ENCODE measurements around the gene NAA10.
"Not testable (repeated sequence)": the region's sequence is repeated elsewhere in the genome, so short reads cannot be mapped to it uniquely, and the experiment has no call there.

NAA10 gene

DNA sequence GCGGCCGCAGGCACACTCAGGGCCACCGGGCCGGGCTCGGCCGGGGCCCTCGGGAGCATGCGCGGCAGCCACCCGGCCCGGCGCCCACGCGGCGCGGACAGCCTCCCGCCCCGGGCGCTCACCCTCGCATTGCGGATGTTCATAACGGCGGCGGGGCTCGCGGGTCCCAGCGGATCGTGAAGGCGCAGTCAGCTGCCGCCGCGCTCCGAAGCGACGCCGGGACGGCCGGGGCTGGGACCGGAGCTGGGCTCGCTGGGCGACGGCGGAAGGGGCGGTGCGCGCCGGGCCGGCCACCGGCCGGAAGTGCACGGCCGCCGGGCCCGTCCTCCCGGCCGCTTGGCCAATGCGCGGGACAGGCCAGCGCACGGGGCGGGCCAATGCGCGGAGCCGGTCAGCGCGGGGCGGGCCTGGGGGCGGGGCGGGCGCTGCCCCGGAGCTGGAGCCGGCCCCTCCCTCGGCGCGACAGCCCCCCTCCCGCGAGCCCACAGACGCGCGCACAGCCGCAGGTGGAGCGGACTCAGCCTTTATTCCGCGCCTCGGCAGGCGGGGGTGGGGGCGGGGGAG is at the start of gene NAA10:
NAA10 (minus strand) TSS at position 276 of the 564 bp plus-strand sequence; CDS start at position 143, 133 bp downstream.
- peak; percentile 83 for DNase-seq

- peak; percentile 35 for DNase-seq
Observed at GRCh38 chrX:153983321-153983801, 48.5 kb upstream of the NAA10 start.

GRCh38 chrX:153981771-153982533 is 47.1 kb upstream of the NAA10 start:
- DNase-seq = peak; percentile 46

GRCh38 chrX:153981231-153981630 is 46.4 kb upstream of the NAA10 start:
- DNase-seq = peak; percentile 34

GRCh38 chrX:153980394-153980793 is 45.6 kb upstream of the NAA10 start:
- DNase-seq = not testable (repeated sequence)

- DNase-seq = no peak
Observed at GRCh38 chrX:153974726-153975286, 40.0 kb upstream of the NAA10 start.

GRCh38 chrX:153974003-153974725 is 39.3 kb upstream of the NAA10 start:
- peak; percentile 47 for DNase-seq

DNA sequence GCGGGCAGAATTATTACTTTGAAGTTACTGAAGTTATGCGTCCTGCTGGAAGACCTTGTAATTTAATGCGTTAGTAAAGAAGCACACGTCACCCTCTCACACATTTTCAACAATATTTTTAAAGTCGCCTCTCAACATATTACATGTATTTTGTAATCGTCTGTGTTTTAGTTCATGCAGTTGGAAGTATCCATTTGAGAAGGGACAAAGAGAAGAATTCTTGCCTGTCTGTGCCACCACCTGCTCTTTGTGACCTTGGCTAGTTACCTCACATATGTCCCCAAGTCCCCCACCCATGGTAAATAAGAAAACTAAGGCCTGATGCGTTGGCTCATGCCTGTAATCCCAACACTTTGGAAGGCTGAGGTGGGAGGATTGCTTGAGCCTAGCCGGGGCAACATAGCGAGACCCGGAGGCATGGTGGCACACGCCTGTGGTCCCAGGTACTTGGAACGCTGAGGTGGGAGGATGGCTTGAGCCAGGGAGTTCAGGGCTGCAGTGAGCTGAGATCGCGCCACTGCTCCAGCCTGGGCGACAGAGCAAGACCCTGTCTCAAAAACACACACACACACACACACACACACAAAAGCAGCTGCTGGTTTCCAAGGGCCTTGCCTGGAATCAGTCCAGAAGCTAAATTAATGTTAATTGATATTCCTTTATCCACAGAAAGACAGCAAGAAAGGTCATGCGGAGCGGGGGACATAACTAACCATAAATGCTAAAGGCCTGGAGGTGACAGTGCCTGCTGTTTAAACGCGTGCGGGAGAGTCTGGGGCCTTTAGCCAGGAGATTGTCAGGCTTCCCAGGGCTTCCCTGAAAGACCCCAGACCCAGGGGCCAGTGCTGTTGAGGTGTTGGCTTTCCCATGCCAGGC is 38.5 kb upstream of the NAA10 start:
- peak; percentile 52 for DNase-seq

GRCh38 chrX:153972368-153973126 is 37.7 kb upstream of the NAA10 start, which contains the start of gene TMEM187:
TMEM187 (plus strand) TSS chrX:153972754; CDS start chrX:153982063, 9,309 bp downstream.
- peak; percentile 91 for DNase-seq

- peak; percentile 92 for DNase-seq
Observed at GRCh38 chrX:153971450-153972367, 36.9 kb upstream of the NAA10 start, which contains the start of gene HCFC1. HCFC1 (minus strand) TSS chrX:153971818; CDS start chrX:153970840, 978 bp downstream.

- DNase-seq = peak; percentile 88
Observed at GRCh38 chrX:153971124-153971449, 36.2 kb upstream of the NAA10 start.

GRCh38 chrX:153970357-153971123 is 35.7 kb upstream of the NAA10 start:
- DNase-seq = peak; percentile 77

DNA sequence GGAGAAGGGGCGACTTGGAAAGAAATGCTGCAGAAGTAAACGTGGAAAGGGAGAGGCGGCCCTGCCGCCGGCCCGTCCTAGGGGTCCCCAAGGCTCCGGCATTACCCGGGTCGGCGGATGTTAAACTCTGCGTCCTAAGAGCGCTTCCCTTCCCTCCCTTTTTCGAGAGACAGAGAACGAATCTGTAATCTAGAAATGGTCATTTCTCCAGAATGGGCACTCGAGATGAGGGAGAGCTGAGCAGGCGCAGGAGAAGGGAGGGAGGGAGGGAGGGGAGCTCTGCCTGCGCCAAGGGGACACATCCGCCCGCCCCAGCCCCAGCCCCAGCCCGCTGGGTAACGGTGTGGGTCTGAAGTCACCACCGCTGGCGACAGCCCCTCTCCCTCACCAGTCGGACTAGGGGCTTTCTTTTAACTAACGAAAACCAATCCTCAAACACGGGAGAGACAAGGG is 35.1 kb upstream of the NAA10 start:
- no peak for DNase-seq

DNA sequence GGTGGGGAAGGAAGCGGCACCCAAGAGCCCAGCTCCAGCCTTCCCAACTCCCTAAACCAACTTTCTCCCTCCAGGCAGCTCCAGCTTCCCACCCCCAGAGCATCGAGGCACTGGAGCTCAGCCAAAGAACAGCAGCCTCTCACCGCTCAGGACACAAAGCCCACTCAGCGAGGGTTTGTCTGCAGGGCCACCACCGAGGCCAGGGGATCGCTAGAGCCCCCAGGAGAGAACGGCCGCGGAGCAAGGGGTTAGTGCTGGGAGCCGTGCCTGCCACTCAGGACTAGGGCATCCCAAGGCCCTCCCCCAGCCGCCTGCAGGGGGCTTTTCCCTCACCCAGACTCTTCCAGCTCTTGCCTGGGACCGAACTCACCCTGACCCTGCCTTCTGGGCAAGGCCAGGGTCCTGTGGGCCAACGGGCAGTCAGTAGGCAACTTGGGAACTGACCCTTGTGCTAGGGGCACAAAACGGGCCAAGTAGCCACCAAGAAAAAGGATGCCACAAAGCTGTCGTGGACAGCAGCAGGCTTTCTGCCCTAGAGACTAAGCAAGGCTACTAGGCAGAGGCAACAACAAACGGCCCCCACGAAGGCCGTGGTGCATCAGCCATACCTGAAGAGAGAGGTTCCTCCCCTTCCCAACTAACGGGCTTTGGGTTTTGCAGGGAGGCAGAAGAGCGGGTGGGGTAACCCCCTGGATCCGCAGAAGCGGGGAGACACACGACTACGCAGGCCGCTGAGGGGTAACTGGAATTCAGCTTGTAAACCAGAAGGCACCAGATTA is 34.5 kb upstream of the NAA10 start:
- no peak for DNase-seq

GRCh38 chrX:153968754-153969124 is 33.9 kb upstream of the NAA10 start:
- no peak for DNase-seq

DNA sequence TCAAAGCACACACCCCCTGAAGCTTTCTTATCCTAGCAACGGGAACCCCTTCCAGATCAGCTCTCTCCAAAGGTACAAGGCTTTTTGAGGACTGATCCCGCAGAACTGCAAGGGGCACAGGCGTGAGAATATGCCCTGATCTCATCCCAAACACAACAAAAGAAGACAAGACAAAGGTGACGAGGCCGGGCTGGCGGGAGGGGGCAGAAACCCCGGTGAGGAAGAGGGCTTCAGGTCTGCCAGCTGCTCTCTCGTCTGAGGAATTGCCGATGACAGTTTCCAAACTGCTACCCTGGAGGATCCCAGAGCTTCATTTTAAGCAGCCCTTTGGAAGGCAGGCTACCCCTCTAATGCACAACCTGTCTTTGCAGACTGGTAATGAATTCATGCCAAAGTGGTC is 33.4 kb upstream of the NAA10 start:
- no peak for DNase-seq

DNA sequence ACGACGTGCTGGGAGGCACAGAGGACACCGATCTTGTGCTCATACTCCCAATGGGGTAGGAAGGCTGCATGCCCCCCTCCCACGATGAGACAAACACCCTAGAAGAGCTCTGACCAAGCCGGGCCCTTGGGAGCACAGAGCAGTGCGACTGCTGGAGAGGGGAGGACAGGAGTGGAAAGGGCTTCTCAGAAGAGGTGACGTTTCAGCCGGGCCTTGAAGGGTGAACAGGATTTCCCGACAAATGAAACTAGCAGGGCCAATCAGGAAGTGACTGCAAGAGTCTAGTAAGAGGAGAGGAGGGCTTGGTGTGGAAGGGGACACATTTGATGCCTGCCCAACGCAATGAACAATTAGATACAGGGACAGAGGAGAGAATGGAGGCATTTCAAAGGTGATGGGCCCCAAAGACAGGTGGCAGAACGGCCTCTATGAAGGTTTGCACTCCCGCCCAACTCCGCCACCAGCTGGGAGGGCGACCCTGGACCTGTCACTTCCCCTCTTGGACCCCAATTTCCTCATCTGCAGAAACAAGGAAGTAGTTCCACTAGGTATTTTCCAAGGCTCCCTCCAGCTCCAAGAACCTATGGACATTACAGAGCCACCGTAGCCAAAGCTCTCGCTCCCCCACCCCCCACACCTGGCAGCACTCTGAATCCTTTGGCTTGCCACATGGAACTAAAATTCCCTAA is 32.8 kb upstream of the NAA10 start:
- no peak for DNase-seq

Measured in islet precursor cell (in vitro differentiated cells).